Lung (tissue), 12 donors: ENCODE data around the gene SSRP1. TPM values are rescaled to one million over a fixed set of nuclear protein-coding genes. Genes with fewer than 3 reads are reported as not detected.

Experiments used
- ATAC-seq: fragments of 200-7000 bp; cut with Tn5 transposase; one replicate; pipeline ENCODE4 v1.9.1; 2020; ENCODE audit warnings: moderate number of reproducible peaks; ENCODE audit not compliant: insufficient read depth, low FRiP score
- DNase-seq, 3 donors: peaks; one replicate each; pipeline ENCODE4 v3.0.0-alpha.2; 2013 to 2017
- H3K27ac ChIP-seq, 2 donors: one replicate each; pipeline ENCODE4 v1.5.1; 2013; ENCODE audit warnings: mild to moderate bottlenecking in 2 of 2, moderate library complexity in 2 of 2, control low read depth in 1 of 2, inconsistent platforms in 1 of 2, low read depth in 1 of 2, low read length in 1 of 2
- H3K27me3 ChIP-seq, 3 donors: one replicate each; pipeline ENCODE4 v1.5.1; 2013; ENCODE audit warnings: low read length in 2 of 3; ENCODE audit not compliant: control insufficient read depth in 3 of 3, insufficient read depth in 3 of 3
- H3K36me3 ChIP-seq, 4 donors: one replicate each; pipeline ENCODE4 v1.5.1; 2013; ENCODE audit warnings: low read length in 4 of 4, mild to moderate bottlenecking in 1 of 4, moderate library complexity in 1 of 4; ENCODE audit not compliant: control insufficient read depth in 4 of 4, insufficient read depth in 4 of 4
- H3K4me1 ChIP-seq, 5 donors: one replicate each; pipeline ENCODE4 v1.5.1; 2013; ENCODE audit warnings: low read length in 5 of 5, mild to moderate bottlenecking in 2 of 5, moderate library complexity in 1 of 5; ENCODE audit not compliant: control insufficient read depth in 5 of 5, insufficient read depth in 5 of 5
- H3K4me3 ChIP-seq: one replicate; pipeline ENCODE4 v1.5.1; 2013; ENCODE audit warnings: mild to moderate bottlenecking, control low read depth, moderate library complexity
- H3K9ac ChIP-seq, 2 donors: one replicate each; pipeline ENCODE4 v1.5.1; 2013; ENCODE audit warnings: low read length in 2 of 2, control low read depth in 1 of 2; ENCODE audit not compliant: insufficient read depth in 1 of 2
- H3K9me3 ChIP-seq, 4 donors: one replicate each; pipeline ENCODE4 v1.5.1; 2013; ENCODE audit warnings: low read length in 3 of 4, mild to moderate bottlenecking in 1 of 4, moderate library complexity in 1 of 4; ENCODE audit not compliant: control insufficient read depth in 4 of 4, insufficient read depth in 3 of 4
- WGBS, 2 donors: extraction: QIAGEN DNeasy Blood & Tissue Kit; methylation state at CpG; one replicate each; pipeline ENCODE4 v1.1.7; 2013; 5-methylcytosine and 5-hydroxymethylcytosine counted together
- polyA plus RNA-seq, 2 donors: library from polyadenylated mRNA; stranded (reverse); fragments of 200-250 nt; gene quantifications; one replicate each; pipeline ENCODE4 v1.2.1, GENCODE V29; 2013
- total RNA-seq, 2 donors: library from RNA; depleted of rRNA in 1 of 2; stranded (reverse); fragments of >200 nt in 1 of 2; gene quantifications; one replicate each; pipeline ENCODE4 v1.2.1, GENCODE V29; 2014 to 2021
- TF ChIP-seq, protein P1 (sequence below): IDR thresholded peaks from 2 replicates; pipeline ENCODE4 v1.5.1; 2012; ENCODE audit warnings: mild to moderate bottlenecking; ENCODE audit errors: control extremely low read depth, extremely low read depth
- donor health status: control.
- donor health status: control.
- donor health status: Bipolar disorder and iron deficiency.
- donor health status: healthy.
- donor health status: DM: yes; HTN: yes; CAD: no.

Gene SSRP1
- total and polyA plus RNA-seq, 4 donors, result 37.1 to 76.9 (median 64.6) TPM

DNA sequence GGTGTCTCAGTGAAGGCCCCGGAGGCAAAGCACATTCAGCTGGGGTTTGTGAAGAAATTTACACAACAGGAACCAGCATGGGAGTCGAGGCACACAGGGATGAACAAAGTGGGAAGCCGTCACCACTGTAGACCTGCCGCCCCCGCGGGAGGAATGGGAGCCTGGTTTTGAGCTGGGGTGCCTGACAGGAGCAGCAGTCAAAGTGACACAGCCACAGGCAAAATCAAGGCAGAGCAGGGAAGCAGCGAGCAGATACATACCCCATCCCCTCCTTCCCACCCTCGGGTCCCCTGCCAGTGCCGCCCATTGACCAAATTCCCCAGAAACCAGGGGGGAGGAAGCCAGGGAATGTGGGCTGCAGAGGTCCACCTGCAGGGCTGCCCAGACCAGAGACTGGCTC lies 23.3 kb upstream of the SSRP1 start:
- no peaks in the 10 kb centered on the region for H3K4me1 ChIP-seq
- ATAC-seq (no peak), DNase-seq (no peak)
- TF ChIP-seq, protein P1, sequence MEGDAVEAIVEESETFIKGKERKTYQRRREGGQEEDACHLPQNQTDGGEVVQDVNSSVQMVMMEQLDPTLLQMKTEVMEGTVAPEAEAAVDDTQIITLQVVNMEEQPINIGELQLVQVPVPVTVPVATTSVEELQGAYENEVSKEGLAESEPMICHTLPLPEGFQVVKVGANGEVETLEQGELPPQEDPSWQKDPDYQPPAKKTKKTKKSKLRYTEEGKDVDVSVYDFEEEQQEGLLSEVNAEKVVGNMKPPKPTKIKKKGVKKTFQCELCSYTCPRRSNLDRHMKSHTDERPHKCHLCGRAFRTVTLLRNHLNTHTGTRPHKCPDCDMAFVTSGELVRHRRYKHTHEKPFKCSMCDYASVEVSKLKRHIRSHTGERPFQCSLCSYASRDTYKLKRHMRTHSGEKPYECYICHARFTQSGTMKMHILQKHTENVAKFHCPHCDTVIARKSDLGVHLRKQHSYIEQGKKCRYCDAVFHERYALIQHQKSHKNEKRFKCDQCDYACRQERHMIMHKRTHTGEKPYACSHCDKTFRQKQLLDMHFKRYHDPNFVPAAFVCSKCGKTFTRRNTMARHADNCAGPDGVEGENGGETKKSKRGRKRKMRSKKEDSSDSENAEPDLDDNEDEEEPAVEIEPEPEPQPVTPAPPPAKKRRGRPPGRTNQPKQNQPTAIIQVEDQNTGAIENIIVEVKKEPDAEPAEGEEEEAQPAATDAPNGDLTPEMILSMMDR, result no peak
- no peaks in the 10 kb centered on the region for H3K27me3 ChIP-seq
- H3K36me3 ChIP-seq, result no peaks in the 10 kb centered on the region
- H3K4me3 ChIP-seq, result no peak overlapping the region
- no peak overlapping the region for H3K27ac ChIP-seq
- H3K9ac ChIP-seq, result no peak overlapping the region
- H3K9me3 ChIP-seq, result peaks cover 0 to 5% (median 0%) of the 10 kb centered on the region in 4 donors
- 73 to 81% methylated on average over 9 of the region's 9 CpGs for WGBS, 2 donors

DNA sequence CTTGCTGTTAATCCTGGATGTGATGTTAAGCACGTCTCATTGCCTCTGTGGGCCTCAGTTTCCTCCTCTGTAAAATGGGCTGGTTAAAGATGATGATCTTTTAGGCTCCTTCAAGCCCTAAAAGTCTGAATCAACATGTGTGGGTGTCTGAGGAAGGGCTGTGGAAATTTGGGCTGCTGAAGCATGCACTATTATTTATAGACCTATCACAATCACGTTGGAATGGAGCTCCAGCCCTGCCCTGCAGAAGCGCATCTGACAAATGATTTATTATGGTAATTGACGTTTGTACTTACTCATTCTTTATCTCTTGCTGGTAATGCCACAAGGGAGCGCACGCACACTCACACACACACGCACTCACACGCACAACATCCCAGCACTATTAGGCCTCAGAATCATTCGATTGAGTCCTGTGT lies 22.9 kb upstream of the SSRP1 start:
- ATAC-seq (no peak), DNase-seq (no peak)
- H3K9ac ChIP-seq, result no peak overlapping the region
- H3K4me1 ChIP-seq, result no peaks in the 10 kb centered on the region
- no peak overlapping the region for H3K27ac ChIP-seq
- TF ChIP-seq, protein P1, result no peak
- no peaks in the 10 kb centered on the region for H3K36me3 ChIP-seq
- H3K9me3 ChIP-seq, result peaks cover 0 to 5% (median 0%) of the 10 kb centered on the region in 4 donors
- no peaks in the 10 kb centered on the region for H3K27me3 ChIP-seq
- H3K4me3 ChIP-seq, result no peak overlapping the region
- whole genome bisulfite sequencing, 2 donors, result 73 to 75% methylated on average over 9 of the region's 9 CpGs

DNA sequence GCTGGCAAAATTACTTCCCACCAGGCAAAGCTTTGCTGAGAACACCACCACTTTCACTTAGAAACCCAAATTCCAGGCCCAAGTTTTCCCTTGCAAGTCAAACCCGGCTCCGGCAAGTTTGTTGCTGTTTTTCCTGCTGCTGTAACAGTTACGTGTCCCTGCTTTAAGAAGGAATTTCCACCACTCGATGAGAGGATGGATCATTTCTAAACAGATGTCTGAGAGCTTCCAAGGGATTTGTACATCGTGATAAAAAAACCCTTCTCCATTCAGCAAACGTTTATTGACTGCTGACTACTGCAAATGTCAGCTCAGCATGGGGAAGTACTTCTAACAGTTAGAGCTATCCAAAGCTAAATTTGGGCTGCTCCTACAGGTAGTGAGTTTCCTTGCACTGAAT lies 22.2 kb upstream of the SSRP1 start:
- Histone ChIP-seq H3K9me3 (peaks cover 0 to 2% (median 0%) of the 10 kb centered on the region in 4 donors), H3K36me3 (no peaks in the 10 kb centered on the region), H3K4me1 (no peaks in the 10 kb centered on the region), H3K4me3 (no peak overlapping the region), H3K27ac (no peak overlapping the region), H3K27me3 (no peaks in the 10 kb centered on the region), H3K9ac (peak overlapping the region in 1 of 2 donors; percentile 36)
- DNase-seq (peak in 2 of 3 donors; percentile 32 to 54), ATAC-seq (no peak)
- 36 to 45% methylated on average over 6 of the region's 6 CpGs for WGBS, 2 donors
- TF ChIP-seq, protein P1, result no peak

DNA sequence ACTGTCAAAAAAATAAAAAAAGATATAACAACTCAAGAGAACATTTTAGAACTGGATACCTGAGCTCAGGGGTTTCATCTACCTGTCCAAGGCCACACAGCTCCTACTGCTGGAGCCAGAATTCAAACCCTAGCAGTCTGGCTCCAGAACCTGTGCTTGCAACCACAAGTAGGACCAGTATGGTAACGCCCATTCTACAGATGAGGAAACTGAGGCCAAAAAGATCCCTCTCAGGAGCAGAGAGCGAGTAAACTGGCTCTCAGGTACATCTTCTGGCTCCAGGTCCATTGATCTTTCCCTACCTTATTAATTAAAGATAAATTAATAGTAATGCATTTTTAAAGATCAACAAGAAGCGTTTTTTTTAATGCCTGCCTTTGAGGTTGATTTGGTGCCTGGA lies 21.6 kb upstream of the SSRP1 start:
- no peaks in the 10 kb centered on the region for H3K4me1 ChIP-seq
- TF ChIP-seq, protein P1, result no peak
- WGBS, 2 donors, result 90 to 96% methylated on average over 3 of the region's 3 CpGs
- ATAC-seq, result no peak
- H3K27ac ChIP-seq, result no peak overlapping the region
- peaks cover 0 to 2% (median 0%) of the 10 kb centered on the region in 4 donors for H3K9me3 ChIP-seq
- H3K4me3 ChIP-seq, result no peak overlapping the region
- no peaks in the 10 kb centered on the region for H3K27me3 ChIP-seq
- no peak for DNase-seq
- H3K36me3 ChIP-seq, result no peaks in the 10 kb centered on the region
- no peak overlapping the region for H3K9ac ChIP-seq
